Kidney (tissue), 14 donors: Measurements from ENCODE around the gene PTBP3. TPM values are rescaled to one million over a fixed set of nuclear protein-coding genes. Genes with fewer than 3 reads are reported as not detected.

Experiments used
- DNase-seq, 5 donors: peaks; one replicate each; pipeline ENCODE4 v3.0.0-alpha.2; 2013 to 2020
- FAIRE-seq: peaks from 2 replicates; lab custom pipeline; 2012; peaks lifted over from hg19 to GRCh38; lab: Jason Lieb, UNC
- H3K27ac ChIP-seq, 2 donors: one replicate each; pipeline ENCODE4 v1.7.0; 2013; ENCODE audit warnings: low read depth in 2 of 2, low read length in 2 of 2, inconsistent platforms in 1 of 2
- H3K27me3 ChIP-seq: one replicate; pipeline ENCODE4 v1.7.1; 2013; ENCODE audit warnings: low read length, inconsistent platforms; ENCODE audit not compliant: control insufficient read depth, insufficient read depth
- H3K36me3 ChIP-seq, 3 donors: one replicate each; pipeline versions ENCODE4 v1.7.0 to v1.7.1; 2013; ENCODE audit warnings: low read length in 3 of 3, control low read depth in 1 of 3, inconsistent platforms in 1 of 3; ENCODE audit not compliant: insufficient read depth in 3 of 3, control insufficient read depth in 2 of 3
- H3K4me1 ChIP-seq, 3 donors: one replicate each; pipeline versions ENCODE4 v1.7.0 to v1.7.1; 2013; ENCODE audit warnings: low read length in 3 of 3, inconsistent platforms in 1 of 3, low read depth in 1 of 3; ENCODE audit not compliant: control insufficient read depth in 2 of 3, insufficient read depth in 2 of 3
- H3K4me3 ChIP-seq, 3 donors: one replicate each; pipeline versions ENCODE4 v1.7.0 to v1.8.1; 2013; ENCODE audit warnings: low read length in 3 of 3, control low read depth in 1 of 3, inconsistent platforms in 1 of 3
- H3K9ac ChIP-seq, 3 donors: one replicate each; pipeline versions ENCODE4 v1.7.0 to v1.7.1; 2013; ENCODE audit warnings: low read length in 3 of 3, control low read depth in 1 of 3, inconsistent platforms in 1 of 3
- H3K9me3 ChIP-seq, 3 donors: one replicate each; pipeline versions ENCODE4 v1.7.0 to v1.7.1; 2013; ENCODE audit warnings: low read length in 3 of 3, control low read depth in 1 of 3, inconsistent platforms in 1 of 3; ENCODE audit not compliant: control insufficient read depth in 2 of 3, insufficient read depth in 1 of 3
- intact Hi-C: fragments of 100-400 bp; cut with DNase I; formaldehyde crosslinking; loops from one replicate; pipeline ENCODE4 v1.11.1; 2022
- polyA plus RNA-seq: library from polyadenylated mRNA; stranded (reverse); fragments of 350-450 nt; fragmentation: Illumina TruSeq; extraction: RNeasy Lipid Tissue Mini Kit (QIAGEN cat#74804); gene quantifications from one replicate; pipeline ENCODE4 v1.2.3, GENCODE V29; 2014; ENCODE audit warnings: low read depth, low replicate concordance; ENCODE audit not compliant: insufficient read depth
- total RNA-seq: library from RNA; stranded (reverse); fragmentation: NEBNext Ultra II Directional; extraction: Animal tissue kit (Norgen Biotek cat#: 25700); gene quantifications from one replicate; pipeline ENCODE4 v1.2.1, GENCODE V29; 2021
- TF ChIP-seq, protein P1 (sequence below): IDR thresholded peaks from 3 replicates; pipeline ENCODE4 v1.5.1; 2012; ENCODE audit warnings: mild to moderate bottlenecking, moderate library complexity, borderline replicate concordance; ENCODE audit not compliant: insufficient read depth; ENCODE audit errors: extremely low read depth
- donor health status: control.
- donor health status: control.
- donor health status: control.
- donor health status: control.
- donor health status: control.
- donor health status: DM: yes; HTN: yes; CAD: no.
- donor health status: Normal renal cell carcinoma (clear cell type).

PTBP3 gene
- total and polyA plus RNA-seq, 2 donors from 2014 or later = 14.0 to 86.6 TPM

DNA sequence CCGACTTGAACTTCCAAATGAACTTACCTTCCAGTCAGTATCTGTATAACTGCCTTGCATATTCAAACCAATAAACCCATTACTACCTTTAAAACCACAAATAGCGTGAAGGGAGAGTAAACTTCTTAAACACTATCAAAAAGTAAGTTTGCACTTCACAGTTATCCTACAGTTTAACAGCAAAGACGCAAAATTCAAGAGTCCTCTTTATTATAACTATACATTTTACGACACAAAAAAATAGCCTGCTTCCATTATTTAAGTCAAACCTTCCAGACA is 1.8 kb downstream of the PTBP3 start:
- Histone ChIP-seq H3K9ac (peak overlapping the region in 2 of 3 donors; percentile 56 to 83), H3K4me3 (peak overlapping the region; percentile 49 to 89 (median 81)), H3K36me3 (no peaks in the 10 kb centered on the region), H3K27me3 (no peaks in the 10 kb centered on the region), H3K9me3 (no peaks in the 10 kb centered on the region), H3K4me1 (peaks cover 2 to 11% (median 3%) of the 10 kb centered on the region in 3 donors), H3K27ac (peak overlapping the region in 1 of 2 donors; percentile 68)
- TF ChIP-seq, protein P1, sequence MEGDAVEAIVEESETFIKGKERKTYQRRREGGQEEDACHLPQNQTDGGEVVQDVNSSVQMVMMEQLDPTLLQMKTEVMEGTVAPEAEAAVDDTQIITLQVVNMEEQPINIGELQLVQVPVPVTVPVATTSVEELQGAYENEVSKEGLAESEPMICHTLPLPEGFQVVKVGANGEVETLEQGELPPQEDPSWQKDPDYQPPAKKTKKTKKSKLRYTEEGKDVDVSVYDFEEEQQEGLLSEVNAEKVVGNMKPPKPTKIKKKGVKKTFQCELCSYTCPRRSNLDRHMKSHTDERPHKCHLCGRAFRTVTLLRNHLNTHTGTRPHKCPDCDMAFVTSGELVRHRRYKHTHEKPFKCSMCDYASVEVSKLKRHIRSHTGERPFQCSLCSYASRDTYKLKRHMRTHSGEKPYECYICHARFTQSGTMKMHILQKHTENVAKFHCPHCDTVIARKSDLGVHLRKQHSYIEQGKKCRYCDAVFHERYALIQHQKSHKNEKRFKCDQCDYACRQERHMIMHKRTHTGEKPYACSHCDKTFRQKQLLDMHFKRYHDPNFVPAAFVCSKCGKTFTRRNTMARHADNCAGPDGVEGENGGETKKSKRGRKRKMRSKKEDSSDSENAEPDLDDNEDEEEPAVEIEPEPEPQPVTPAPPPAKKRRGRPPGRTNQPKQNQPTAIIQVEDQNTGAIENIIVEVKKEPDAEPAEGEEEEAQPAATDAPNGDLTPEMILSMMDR = no peak
- DNase-seq (peak in 1 of 5 donors; percentile 40), FAIRE-seq (no peak)
- intact Hi-C loops = no loop called here

DNA sequence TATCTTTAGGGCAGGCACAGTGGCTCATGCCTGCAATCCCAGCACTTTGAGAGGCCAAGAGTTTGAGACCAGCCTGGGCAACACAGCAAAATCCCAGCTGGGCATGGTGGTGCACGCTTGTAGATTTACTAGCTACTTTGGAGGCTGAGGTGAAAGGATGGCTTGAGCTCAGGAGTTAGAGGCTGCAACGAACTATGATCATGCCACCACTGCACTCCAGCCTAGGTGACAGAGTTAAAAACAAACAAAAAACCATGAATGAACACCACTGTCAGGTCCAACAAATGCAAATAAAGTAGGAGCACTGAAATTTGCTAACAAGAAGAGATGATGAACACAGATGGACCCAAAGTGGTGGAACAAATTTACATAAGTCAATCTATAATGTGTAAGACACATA is 4.9 kb downstream of the PTBP3 start:
- TF ChIP-seq, protein P1 = no peak
- H3K9me3 ChIP-seq = no peaks in the 10 kb centered on the region
- H3K9ac ChIP-seq = no peak overlapping the region
- no peak for FAIRE-seq
- H3K27me3 ChIP-seq = no peaks in the 10 kb centered on the region
- H3K36me3 ChIP-seq = no peaks in the 10 kb centered on the region
- H3K27ac ChIP-seq = no peak overlapping the region
- DNase-seq = no peak
- no peak overlapping the region for H3K4me3 ChIP-seq
- intact Hi-C loops = no loop called here
- H3K4me1 ChIP-seq = peaks cover 0 to 11% (median 4%) of the 10 kb centered on the region in 3 donors

DNA sequence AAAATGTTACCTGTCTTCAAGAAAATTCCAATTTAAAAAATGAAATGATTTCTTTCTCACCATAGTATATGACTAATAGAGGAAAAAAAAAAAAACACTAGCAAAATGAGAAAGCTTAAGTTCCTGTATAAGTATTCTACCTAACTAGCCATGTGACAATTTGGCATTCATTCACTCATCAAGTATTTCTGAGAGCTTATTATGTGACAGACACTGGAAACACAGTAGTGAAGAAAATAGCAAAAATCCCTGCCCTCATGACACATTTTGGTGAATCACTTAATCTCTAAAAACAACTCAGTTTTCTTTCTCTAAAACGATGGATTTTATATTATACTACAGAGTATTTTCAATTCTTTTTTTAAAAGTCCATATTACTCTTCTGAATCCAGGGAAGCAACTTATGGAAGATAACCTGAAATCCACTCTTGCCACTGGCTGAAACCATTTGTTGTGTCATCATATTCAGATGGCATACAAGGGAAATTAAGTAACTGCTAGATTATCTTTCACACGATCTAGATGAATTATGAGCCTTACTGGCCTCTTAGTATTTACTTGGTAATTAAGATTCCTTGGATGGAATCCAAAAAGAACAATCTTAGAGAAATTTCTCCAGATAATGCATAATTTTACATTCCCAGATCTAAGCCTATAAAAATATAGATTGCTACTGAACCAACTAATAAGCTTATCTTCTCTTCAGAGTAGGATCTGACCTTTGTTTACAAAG is 5.5 kb downstream of the PTBP3 start:
- no peak overlapping the region for H3K27ac ChIP-seq
- DNase-seq (no peak), FAIRE-seq (no peak)
- no peak overlapping the region for H3K9ac ChIP-seq
- peaks cover 0 to 11% (median 6%) of the 10 kb centered on the region in 3 donors for H3K4me1 ChIP-seq
- TF ChIP-seq, protein P1 = no peak
- no peak overlapping the region for H3K4me3 ChIP-seq
- intact Hi-C loops = no loop called here
- H3K9me3 ChIP-seq = no peaks in the 10 kb centered on the region
- H3K36me3 ChIP-seq = no peaks in the 10 kb centered on the region
- H3K27me3 ChIP-seq = no peaks in the 10 kb centered on the region
